CD4-positive, alpha-beta T cell (primary cell): Measurements from ENCODE around the gene GRK7. TPM values are rescaled to one million over a fixed set of nuclear protein-coding genes. Genes with fewer than 3 reads are reported as not detected.
"Not testable (repeated sequence)": the region's sequence is repeated elsewhere in the genome, so short reads cannot be mapped to it uniquely, and the experiment has no call there.

Experiments used
- ATAC-seq: fragments of 200-7000 bp; cut with Tn5 transposase; one replicate; pipeline ENCODE4 v1.10.0; 2022; ENCODE audit warnings: mild to moderate bottlenecking; ENCODE audit not compliant: poor library complexity
- CTCF ChIA-PET: fragments of 350-600 bp; sonication (Branson Sonifier 250); formaldehyde crosslinking; loops from one replicate; lab custom pipeline; 2021; ENCODE audit warnings: antibody characterized with exemption, inconsistent platforms; lab: Charles Lee
- POLR2A ChIA-PET: fragments of 350-600 bp; sonication (Branson Sonifier 250); formaldehyde crosslinking; loops from one replicate; lab custom pipeline; 2021; ENCODE audit warnings: antibody characterized with exemption, inconsistent platforms; lab: Charles Lee
- DNase-seq, 14 experiments: peaks; one replicate each; pipeline ENCODE4 v3.0.0-alpha.2; 2013 to 2020; ENCODE audit warnings: mixed read lengths in 2 of 14
- H3K27ac ChIP-seq, 2 donors: one replicate each; pipeline versions ENCODE4 v1.5.1 to v1.7.0; 2013; ENCODE audit warnings: low read length in 2 of 2, low read depth in 1 of 2, mild to moderate bottlenecking in 1 of 2
- H3K27me3 ChIP-seq, 2 experiments: 1 replicate in 1 of 2; 2 replicates in 1 of 2; pipeline versions ENCODE4 v1.6.1 to v1.7.0; 2013; ENCODE audit warnings: low read length in 2 of 2, control low read depth in 1 of 2, mild to moderate bottlenecking in 1 of 2, moderate library complexity in 1 of 2; ENCODE audit not compliant: insufficient read depth in 2 of 2, control insufficient read depth in 1 of 2
- H3K36me3 ChIP-seq: one replicate; pipeline ENCODE4 v1.6.1; 2013; ENCODE audit warnings: low read length, control low read depth; ENCODE audit not compliant: insufficient read depth
- H3K4me1 ChIP-seq: one replicate; pipeline ENCODE4 v1.6.1; 2013; ENCODE audit warnings: low read length, control low read depth; ENCODE audit not compliant: insufficient read depth
- H3K4me3 ChIP-seq: one replicate; pipeline ENCODE4 v1.5.1; 2013; ENCODE audit warnings: mild to moderate bottlenecking, low read length, moderate library complexity
- H3K9me3 ChIP-seq, 2 experiments: 1 replicate in 1 of 2; 2 replicates in 1 of 2; pipeline versions ENCODE4 v1.6.1 to v1.7.0; 2013; ENCODE audit warnings: low read length in 2 of 2, mild to moderate bottlenecking in 2 of 2, control low read depth in 1 of 2, moderate library complexity in 1 of 2; ENCODE audit not compliant: control insufficient read depth in 1 of 2, insufficient read depth in 1 of 2
- H3K27ac Mint-ChIP-seq: one replicate; pipeline ENCODE4 v1.8.0; 2020; ENCODE audit warnings: mixed read lengths
- H3K27me3 Mint-ChIP-seq: one replicate; pipeline ENCODE4 v1.8.0; 2021; ENCODE audit warnings: mixed read lengths
- H3K36me3 Mint-ChIP-seq: one replicate; pipeline ENCODE4 v1.8.0; 2021; ENCODE audit warnings: low read depth, mixed read lengths
- H3K4me1 Mint-ChIP-seq: one replicate; pipeline ENCODE4 v1.8.0; 2021; ENCODE audit warnings: low read depth, mixed read lengths
- H3K4me3 Mint-ChIP-seq: one replicate; pipeline ENCODE4 v1.8.0; 2020; ENCODE audit warnings: mild to moderate bottlenecking, mixed read lengths
- H3K9me3 Mint-ChIP-seq: one replicate; pipeline ENCODE4 v1.8.0; 2020; ENCODE audit warnings: mixed read lengths
- intact Hi-C, 2 experiments: fragments of 100-400 bp; cut with DNase I in 1 of 2; cut with micrococcal nuclease in 1 of 2; formaldehyde crosslinking; loops; one replicate each; pipeline versions ENCODE4 v1.15.1 to v1.9.0; 2023 to 2025; cut with DNase I, micrococcal nuclease
- total RNA-seq, 174 experiments: library from RNA in 2 of 174; stranded (reverse) in 2 of 174; gene quantifications; one replicate each; pipeline ENCODE4 v1.2.3 and lab custom pipeline; 2021 to 2026
- TF ChIP-seq, protein P1 (sequence below): fragments of 200-600 bp; IDR thresholded peaks from one replicate; pipeline ENCODE4 v1.8.0; 2022; ENCODE audit warnings: antibody characterized with exemption, mild to moderate bottlenecking

GRK7 gene
- total RNA-seq, 2 experiments from 2014 or later = 0.19 to 0.22 TPM

DNA sequence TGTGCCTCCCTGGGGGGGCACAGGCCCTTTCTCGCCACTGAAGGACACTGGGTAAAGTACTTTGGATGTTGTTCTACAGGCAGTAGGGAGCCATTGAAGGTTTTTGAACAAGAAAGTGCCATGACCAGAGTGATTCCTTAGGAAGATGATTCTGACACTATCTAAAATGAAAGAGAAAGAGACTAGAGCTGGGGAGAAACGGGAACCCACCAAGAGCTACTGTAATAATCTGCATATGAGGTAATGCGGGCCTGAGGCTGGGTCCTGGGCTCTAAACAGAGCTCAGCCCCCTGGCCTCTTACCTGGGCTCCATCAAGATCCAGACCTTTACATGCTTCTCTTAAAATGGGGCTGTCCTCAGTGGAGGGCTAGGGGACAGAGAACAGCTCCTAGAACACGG lies 24.9 kb downstream of the GRK7 start:
- Histone ChIP-seq H3K9me3 (no peaks in the 10 kb centered on the region), H3K4me3 (no peak overlapping the region), H3K36me3 (no peaks in the 10 kb centered on the region), H3K27me3 (no peaks in the 10 kb centered on the region), H3K27ac (no peak overlapping the region), H3K4me1 (no peaks in the 10 kb centered on the region)
- ChIA-PET POLR2A (interaction anchor here (1.1 kb wide), 2 partner anchors 9 to 54 kb away, joined by 3 to 5 read pairs; no protein-coding TSS in a partner anchor), CTCF (no interaction called here)
- DNase-seq (no peak), ATAC-seq (no peak)
- H3K4me3 Mint-ChIP-seq = no peak overlapping the region
- H3K27me3 Mint-ChIP-seq = no peaks in the 10 kb centered on the region
- no peaks in the 10 kb centered on the region for H3K4me1 Mint-ChIP-seq
- no peaks in the 10 kb centered on the region for H3K36me3 Mint-ChIP-seq
- intact Hi-C loops = no loop called here
- TF ChIP-seq, protein P1, sequence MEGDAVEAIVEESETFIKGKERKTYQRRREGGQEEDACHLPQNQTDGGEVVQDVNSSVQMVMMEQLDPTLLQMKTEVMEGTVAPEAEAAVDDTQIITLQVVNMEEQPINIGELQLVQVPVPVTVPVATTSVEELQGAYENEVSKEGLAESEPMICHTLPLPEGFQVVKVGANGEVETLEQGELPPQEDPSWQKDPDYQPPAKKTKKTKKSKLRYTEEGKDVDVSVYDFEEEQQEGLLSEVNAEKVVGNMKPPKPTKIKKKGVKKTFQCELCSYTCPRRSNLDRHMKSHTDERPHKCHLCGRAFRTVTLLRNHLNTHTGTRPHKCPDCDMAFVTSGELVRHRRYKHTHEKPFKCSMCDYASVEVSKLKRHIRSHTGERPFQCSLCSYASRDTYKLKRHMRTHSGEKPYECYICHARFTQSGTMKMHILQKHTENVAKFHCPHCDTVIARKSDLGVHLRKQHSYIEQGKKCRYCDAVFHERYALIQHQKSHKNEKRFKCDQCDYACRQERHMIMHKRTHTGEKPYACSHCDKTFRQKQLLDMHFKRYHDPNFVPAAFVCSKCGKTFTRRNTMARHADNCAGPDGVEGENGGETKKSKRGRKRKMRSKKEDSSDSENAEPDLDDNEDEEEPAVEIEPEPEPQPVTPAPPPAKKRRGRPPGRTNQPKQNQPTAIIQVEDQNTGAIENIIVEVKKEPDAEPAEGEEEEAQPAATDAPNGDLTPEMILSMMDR = no peak
- H3K9me3 Mint-ChIP-seq = no peaks in the 10 kb centered on the region
- H3K27ac Mint-ChIP-seq = no peak overlapping the region

DNA sequence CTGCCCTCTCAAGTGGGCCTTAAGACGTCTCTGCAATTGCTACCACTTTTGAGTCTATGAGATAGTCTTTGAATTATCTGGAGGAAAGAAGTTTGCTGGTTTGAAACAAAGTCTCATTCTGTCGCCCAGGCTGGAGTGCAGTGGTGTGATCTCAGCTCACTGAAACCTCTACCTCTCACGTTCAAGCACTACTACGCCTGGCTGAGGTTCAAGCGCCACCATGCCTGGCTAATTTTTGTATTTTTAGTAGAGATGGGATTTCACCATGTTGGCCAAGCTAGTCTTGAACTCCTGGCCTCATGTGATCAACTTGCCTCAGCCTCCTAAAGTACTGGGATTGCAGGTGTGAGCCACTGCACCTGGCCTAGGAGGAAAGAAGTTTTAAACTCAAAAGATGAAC lies 25.5 kb downstream of the GRK7 start:
- H3K27ac Mint-ChIP-seq, H3K9me3 Mint-ChIP-seq, H3K4me3 Mint-ChIP-seq, H3K36me3 ChIP-seq, DNase-seq, ATAC-seq, H3K4me1 ChIP-seq, intact Hi-C loops, H3K27me3 ChIP-seq, H3K9me3 ChIP-seq, H3K36me3 Mint-ChIP-seq, H3K27ac ChIP-seq, CTCF ChIA-PET, H3K27me3 Mint-ChIP-seq, H3K4me3 ChIP-seq, H3K4me1 Mint-ChIP-seq: not testable (repeated sequence)
- POLR2A ChIA-PET = interaction anchor here (1.1 kb wide), 2 partner anchors 8 to 55 kb away, joined by 3 to 5 read pairs; no protein-coding TSS in a partner anchor

DNA sequence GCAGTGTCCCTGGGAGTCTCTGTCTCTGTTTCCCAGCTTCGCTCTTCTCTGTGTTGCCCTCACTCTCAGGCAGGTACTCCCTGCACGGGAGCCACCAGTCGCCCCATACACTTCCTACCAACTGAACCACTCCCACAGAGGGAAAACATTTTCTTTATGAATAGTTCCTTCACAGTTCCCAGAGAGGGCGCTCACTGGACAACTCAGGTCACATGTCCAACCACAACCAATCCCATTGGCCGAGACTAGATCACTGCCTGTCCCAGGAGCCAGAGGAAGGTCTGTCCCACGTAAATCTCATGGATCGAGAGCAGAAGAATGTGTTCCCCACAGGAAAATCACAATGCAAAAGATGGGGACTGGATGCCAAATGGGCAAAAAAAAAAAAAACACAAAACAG lies 26.1 kb downstream of the GRK7 start:
- H3K4me3 Mint-ChIP-seq = no peak overlapping the region
- TF ChIP-seq, protein P1 = no peak
- intact Hi-C loops = no loop called here

DNA sequence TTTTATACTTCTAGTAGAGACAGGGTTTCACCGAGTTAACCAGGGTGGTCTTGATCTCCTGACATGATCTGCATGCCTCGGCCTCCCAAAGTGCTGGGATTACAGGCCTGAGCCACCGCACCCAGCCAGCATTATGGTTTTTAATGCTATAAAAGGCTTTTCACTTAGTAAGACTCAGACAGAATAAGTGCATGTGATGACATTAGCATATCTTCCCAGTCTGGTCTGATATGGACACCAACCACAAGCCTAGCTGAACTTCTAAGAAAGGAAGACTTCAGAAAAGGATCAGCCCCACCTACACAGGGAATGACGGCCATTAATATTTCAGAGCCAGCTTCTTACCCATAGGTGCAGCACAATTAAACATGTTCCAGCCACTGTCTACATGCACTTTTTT lies 27.0 kb downstream of the GRK7 start:
- H3K27me3 Mint-ChIP-seq = no peaks in the 10 kb centered on the region
- Histone ChIP-seq H3K27me3 (no peaks in the 10 kb centered on the region), H3K27ac (no peak overlapping the region), H3K4me3 (no peak overlapping the region), H3K9me3 (no peaks in the 10 kb centered on the region), H3K4me1 (peaks cover 15% of the 10 kb centered on the region), H3K36me3 (no peaks in the 10 kb centered on the region)
- TF ChIP-seq, protein P1 = no peak
- no peaks in the 10 kb centered on the region for H3K9me3 Mint-ChIP-seq
- no peak overlapping the region for H3K4me3 Mint-ChIP-seq
- H3K4me1 Mint-ChIP-seq = peaks cover 15% of the 10 kb centered on the region
- ChIA-PET POLR2A (no interaction called here), CTCF (no interaction called here)
- intact Hi-C loops = loop anchor here in 1 of 2 experiments (10.0 kb wide), 1 partner anchor 55 kb away; the partner anchor contains the start of gene RNF7
- no peak overlapping the region for H3K27ac Mint-ChIP-seq
- DNase-seq = no peak
- no peaks in the 10 kb centered on the region for H3K36me3 Mint-ChIP-seq
- ATAC-seq = no peak

More for the DNA sequence above, 26.1 kb downstream of the GRK7 start:
- ChIA-PET POLR2A (no interaction called here), CTCF (no interaction called here)
- no peak for ATAC-seq
- Mint-ChIP-seq H3K27me3 (no peaks in the 10 kb centered on the region), H3K4me1 (peaks cover 6% of the 10 kb centered on the region), H3K27ac (no peak overlapping the region), H3K36me3 (no peaks in the 10 kb centered on the region), H3K9me3 (no peaks in the 10 kb centered on the region)
- H3K27ac ChIP-seq = no peak overlapping the region
- no peak for DNase-seq
- no peak overlapping the region for H3K4me3 ChIP-seq
- H3K36me3 ChIP-seq = no peaks in the 10 kb centered on the region
- H3K27me3 ChIP-seq = no peaks in the 10 kb centered on the region
- H3K9me3 ChIP-seq = no peaks in the 10 kb centered on the region
- peaks cover 6% of the 10 kb centered on the region for H3K4me1 ChIP-seq
